ENCODE measurements around the gene KCNQ1OT1. TPM values are rescaled to one million over a fixed set of nuclear protein-coding genes. Genes with fewer than 3 reads are reported as not detected.

KCNQ1OT1 gene
- total RNA-seq, 1 donor from 2014 or later = 0.54 TPM

DNA sequence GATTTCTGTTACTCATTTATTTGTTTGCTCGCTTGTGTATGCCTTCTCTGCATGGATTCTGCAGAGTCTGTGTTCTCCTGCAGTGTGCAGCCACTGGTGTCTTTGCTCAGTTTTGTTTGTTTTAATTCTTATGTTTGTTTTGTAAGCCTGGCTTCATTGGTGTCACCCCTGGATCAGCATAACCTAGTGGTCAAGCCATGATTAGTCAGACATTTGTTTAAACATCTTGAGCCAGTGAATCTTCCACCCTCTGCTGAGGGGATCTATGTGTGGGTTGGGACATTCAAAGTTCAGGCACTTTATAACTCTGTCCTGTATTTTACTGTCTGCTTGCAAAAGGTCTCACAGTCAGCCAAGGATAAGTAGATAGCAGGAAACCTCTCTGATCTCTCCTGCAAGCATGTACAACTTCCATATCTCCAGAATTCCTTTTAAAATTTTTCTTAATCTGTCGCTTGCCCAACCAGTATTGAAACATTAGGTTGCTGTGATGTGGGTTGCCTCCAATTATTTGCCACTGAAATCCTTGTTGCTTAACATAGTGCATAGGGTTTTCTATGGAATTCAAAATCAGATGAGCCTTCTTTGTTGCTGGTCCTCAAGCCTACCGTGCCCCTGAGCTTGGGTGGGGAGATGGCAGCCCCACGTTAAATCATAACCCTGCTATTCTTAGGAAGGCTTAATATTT is 86.8 kb downstream of the KCNQ1OT1 start:
- TF ChIP-seq, protein P1, sequence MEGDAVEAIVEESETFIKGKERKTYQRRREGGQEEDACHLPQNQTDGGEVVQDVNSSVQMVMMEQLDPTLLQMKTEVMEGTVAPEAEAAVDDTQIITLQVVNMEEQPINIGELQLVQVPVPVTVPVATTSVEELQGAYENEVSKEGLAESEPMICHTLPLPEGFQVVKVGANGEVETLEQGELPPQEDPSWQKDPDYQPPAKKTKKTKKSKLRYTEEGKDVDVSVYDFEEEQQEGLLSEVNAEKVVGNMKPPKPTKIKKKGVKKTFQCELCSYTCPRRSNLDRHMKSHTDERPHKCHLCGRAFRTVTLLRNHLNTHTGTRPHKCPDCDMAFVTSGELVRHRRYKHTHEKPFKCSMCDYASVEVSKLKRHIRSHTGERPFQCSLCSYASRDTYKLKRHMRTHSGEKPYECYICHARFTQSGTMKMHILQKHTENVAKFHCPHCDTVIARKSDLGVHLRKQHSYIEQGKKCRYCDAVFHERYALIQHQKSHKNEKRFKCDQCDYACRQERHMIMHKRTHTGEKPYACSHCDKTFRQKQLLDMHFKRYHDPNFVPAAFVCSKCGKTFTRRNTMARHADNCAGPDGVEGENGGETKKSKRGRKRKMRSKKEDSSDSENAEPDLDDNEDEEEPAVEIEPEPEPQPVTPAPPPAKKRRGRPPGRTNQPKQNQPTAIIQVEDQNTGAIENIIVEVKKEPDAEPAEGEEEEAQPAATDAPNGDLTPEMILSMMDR (IDR thresholded peaks at IDR 0.05; ENCODE audit: insufficient read depth, low read length, poor library complexity, severe bottlenecking) = no peak
- H3K4me3 ChIP-seq (ENCODE audit: low read depth, low read length) = no peak overlapping the region
- no peak for DNase-seq (ENCODE audit: low read depth)
- H3K36me3 ChIP-seq (ENCODE audit: control insufficient read depth, insufficient read depth, low read length) = no peaks in the 10 kb centered on the region
- no peaks in the 10 kb centered on the region for H3K27me3 ChIP-seq (ENCODE audit: control insufficient read depth, insufficient read depth, low read length)

- no peaks in the 10 kb centered on the region for H3K27me3 ChIP-seq (ENCODE audit: control insufficient read depth, insufficient read depth, low read length)
Measured at GRCh38 chr11:2609345-2609744, 90.4 kb downstream of the KCNQ1OT1 start.

GRCh38 chr11:2599561-2600189 is 100.1 kb downstream of the KCNQ1OT1 start:
- DNase-seq (ENCODE audit: low read depth) = no peak
- TF ChIP-seq, protein P1 (IDR thresholded peaks at IDR 0.05; ENCODE audit: insufficient read depth, low read length, poor library complexity, severe bottlenecking) = no peak
- Histone ChIP-seq H3K36me3 (ENCODE audit: control insufficient read depth, insufficient read depth, low read length) (no peaks in the 10 kb centered on the region), H3K27me3 (ENCODE audit: control insufficient read depth, insufficient read depth, low read length) (no peaks in the 10 kb centered on the region), H3K4me3 (ENCODE audit: low read depth, low read length) (no peak overlapping the region)

More at GRCh38 chr11:2609345-2609744, 90.4 kb downstream of the KCNQ1OT1 start:
- DNase-seq (ENCODE audit: low read depth) = no peak
- H3K36me3 ChIP-seq (ENCODE audit: control insufficient read depth, insufficient read depth, low read length) = no peaks in the 10 kb centered on the region
- no peak overlapping the region for H3K4me3 ChIP-seq (ENCODE audit: low read depth, low read length)
- TF ChIP-seq, protein P1 (IDR thresholded peaks at IDR 0.05; ENCODE audit: insufficient read depth, low read length, poor library complexity, severe bottlenecking) = no peak

GRCh38 chr11:2595204-2595603 is 104.6 kb downstream of the KCNQ1OT1 start:
- TF ChIP-seq, protein P1 (IDR thresholded peaks at IDR 0.05; ENCODE audit: insufficient read depth, low read length, poor library complexity, severe bottlenecking) = no peak
- Histone ChIP-seq H3K36me3 (ENCODE audit: control insufficient read depth, insufficient read depth, low read length) (no peaks in the 10 kb centered on the region), H3K4me3 (ENCODE audit: low read depth, low read length) (no peak overlapping the region), H3K27me3 (ENCODE audit: control insufficient read depth, insufficient read depth, low read length) (peaks cover 27% of the 10 kb centered on the region)
- DNase-seq (ENCODE audit: low read depth) = no peak

DNA sequence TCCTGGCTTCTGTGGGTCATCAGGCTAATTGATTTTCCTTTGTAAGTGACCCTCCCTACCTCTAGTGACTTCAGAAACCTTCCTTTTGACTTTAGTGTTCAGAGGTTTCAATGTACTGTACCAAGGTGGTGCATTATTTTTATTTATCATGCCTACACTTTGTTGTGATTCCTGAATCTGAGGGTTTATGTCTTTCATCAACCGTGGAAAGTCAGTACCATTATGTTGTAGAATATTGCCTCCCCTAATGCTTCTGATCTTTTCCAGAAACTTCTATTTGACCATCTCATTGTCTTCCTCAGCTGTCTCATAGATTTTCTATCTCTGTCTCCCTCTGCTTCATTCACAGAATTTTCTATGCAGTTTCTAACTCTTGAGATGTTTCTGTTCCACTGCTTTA is 105.5 kb downstream of the KCNQ1OT1 start:
- Histone ChIP-seq H3K4me3 (ENCODE audit: low read depth, low read length) (no peak overlapping the region), H3K27me3 (ENCODE audit: control insufficient read depth, insufficient read depth, low read length) (peaks cover 28% of the 10 kb centered on the region), H3K36me3 (ENCODE audit: control insufficient read depth, insufficient read depth, low read length) (no peaks in the 10 kb centered on the region)
- TF ChIP-seq, protein P1 (IDR thresholded peaks at IDR 0.05; ENCODE audit: insufficient read depth, low read length, poor library complexity, severe bottlenecking) = no peak
- DNase-seq (ENCODE audit: low read depth) = no peak

Data from kidney epithelial cell (primary cell).